IPS-11a (cell line): ENCODE results near the gene TCF25.
A peak's percentile ranks its signal among the peaks of the same experiment; 100 is the strongest.
"Not testable (repeated sequence)": the region's sequence is repeated elsewhere in the genome, so short reads cannot be mapped to it uniquely, and the experiment has no call there.

Experiments used
- H3K4me3 ChIP-seq: one replicate; pipeline ENCODE4 v1.5.1; 2013; ENCODE audit warnings: low read depth, low read length, control low read depth

The TCF25 gene, protein sequence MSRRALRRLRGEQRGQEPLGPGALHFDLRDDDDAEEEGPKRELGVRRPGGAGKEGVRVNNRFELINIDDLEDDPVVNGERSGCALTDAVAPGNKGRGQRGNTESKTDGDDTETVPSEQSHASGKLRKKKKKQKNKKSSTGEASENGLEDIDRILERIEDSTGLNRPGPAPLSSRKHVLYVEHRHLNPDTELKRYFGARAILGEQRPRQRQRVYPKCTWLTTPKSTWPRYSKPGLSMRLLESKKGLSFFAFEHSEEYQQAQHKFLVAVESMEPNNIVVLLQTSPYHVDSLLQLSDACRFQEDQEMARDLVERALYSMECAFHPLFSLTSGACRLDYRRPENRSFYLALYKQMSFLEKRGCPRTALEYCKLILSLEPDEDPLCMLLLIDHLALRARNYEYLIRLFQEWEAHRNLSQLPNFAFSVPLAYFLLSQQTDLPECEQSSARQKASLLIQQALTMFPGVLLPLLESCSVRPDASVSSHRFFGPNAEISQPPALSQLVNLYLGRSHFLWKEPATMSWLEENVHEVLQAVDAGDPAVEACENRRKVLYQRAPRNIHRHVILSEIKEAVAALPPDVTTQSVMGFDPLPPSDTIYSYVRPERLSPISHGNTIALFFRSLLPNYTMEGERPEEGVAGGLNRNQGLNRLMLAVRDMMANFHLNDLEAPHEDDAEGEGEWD

DNA sequence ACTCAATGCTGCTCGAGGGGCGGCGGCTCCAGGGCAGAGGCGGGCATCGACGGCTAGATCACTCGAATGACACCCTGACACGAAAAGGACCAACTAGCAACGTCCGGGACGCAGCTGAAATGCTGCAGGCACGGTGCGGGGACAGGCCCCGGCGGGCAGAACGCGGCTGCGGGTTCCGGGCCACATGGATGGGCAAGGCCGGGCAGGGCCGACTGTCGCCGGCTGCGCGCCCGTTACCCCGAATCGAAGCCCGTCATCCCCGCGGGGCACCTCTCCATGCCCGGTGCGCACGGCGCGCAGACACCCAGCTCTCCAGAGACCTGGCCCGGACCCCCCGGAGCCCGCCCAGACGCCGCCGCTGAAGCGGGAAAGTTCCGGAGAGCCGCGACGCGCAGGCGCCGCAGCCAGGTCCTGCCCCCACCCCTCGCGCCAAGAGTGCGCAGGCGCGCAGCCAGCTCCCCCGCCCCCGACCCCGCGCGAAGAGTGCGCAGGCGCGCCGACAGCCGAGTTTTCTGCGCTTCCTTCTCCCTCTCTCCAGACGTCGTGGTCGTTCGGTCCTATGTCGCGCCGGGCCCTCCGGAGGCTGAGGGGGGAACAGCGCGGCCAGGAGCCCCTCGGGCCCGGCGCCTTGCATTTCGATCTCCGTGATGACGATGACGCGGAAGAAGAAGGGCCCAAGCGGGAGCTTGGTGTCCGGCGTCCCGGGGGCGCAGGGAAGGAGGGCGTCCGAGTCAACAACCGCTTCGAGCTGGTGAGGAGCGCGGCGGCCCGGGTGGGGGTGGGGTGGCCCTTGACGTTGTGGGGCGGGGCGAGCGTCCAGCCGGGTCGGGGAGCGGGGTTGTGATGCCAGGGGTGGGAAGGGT, at the start of gene TCF25:
TCF25 (plus strand) TSS at position 484 of the 863 bp plus-strand sequence; CDS start at position 560, 76 bp downstream.
- H3K4me3 ChIP-seq = peak within 1 kb of the TSS; percentile 65

DNA sequence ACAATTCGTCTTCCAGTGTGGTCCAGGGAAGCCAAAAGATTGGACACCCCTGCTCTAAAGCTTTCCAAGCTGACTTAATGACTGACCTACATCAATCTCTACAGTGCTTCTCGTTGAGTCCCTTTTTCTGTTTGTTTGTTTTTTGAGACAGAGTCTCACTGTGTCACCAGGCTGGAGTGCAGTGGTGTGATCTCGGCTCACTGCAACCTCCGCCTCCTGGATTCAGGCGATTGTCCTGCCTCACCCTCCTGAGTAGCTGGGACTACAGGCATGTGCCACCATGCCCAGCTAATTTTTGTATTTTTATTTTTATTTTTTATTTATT, 49.6 kb upstream of the TCF25 start:
- not testable (repeated sequence) for H3K4me3 ChIP-seq

DNA sequence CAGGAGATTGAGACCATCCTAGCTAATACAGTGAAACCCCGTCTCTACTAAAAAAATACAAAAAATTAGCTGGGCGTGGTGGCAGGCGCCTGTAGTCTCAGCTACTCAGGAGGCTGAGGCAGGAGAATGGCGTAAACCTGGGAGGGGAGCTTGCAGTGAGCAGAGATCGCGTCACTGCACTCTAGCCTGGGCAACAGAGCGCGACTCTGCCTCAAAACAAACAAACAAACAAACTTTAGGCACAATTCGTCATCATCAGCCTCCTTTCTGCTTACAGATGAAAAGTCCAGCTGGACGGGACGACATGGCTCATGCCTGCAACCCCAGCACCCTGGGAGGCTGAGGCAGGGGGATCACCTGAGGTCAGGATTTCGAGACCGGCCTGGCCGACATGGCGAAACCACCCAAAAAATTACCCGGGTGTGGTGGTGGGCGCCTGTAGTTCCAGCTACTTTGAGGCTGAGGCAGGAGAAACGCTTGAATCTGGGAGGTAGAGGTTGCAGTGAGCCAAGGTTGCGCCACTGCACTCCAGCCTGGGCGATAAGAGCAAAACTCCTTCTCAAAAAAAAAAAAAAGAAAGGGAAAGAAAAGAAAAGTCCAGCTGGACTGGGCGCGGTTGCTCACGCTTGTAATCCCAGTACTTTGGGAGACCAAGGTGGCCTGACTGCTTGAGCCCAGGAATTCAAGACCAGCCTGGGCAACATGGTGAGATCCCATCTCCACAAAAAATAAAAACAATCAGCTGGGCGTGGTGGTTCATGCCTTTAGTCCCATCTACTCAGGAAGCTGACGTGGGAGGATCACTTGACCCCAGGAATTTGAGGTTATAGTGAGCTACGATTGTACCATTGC, 46.6 kb upstream of the TCF25 start:
- no peak overlapping the region for H3K4me3 ChIP-seq

DNA sequence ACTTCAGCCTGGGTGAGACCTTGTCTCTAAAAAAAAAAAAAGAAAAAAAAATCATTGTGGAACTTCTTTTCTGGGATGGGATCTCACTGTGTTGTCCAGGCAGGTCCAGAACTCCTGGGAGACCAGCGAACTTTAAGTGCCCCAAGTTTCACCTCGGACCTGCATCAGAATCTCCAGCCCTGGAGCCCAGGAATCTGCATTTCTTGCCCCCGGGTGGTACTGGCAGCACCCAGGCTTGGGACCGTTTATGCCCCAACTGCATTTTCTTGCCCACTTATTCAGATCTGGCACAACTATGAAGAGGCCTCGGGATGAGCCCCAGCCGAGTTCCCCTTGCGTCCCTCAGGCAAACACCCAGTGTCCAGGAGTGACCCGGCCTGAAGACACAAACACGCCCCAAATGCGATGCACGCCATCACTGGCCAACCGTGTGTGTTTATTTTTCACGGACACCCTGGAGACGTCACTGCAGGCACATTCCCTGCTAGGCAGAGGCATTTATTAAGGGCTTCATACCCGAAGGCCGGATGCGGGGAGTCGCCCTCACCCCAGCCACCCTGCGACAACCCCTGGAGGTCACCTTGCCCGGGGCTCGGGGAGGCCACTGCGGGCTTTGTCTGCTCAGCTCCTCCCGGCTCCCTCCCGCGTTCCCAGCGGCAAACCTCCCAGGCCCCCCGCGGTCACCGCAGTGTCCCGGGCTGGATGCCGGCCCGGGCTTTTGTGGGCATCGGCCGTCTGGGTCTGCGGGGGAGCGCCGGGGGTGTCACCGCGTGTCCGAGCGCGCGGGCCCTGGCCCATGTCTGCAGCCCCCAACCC, 45.8 kb upstream of the TCF25 start:
- H3K4me3 ChIP-seq = peak overlapping the region; percentile 67

DNA sequence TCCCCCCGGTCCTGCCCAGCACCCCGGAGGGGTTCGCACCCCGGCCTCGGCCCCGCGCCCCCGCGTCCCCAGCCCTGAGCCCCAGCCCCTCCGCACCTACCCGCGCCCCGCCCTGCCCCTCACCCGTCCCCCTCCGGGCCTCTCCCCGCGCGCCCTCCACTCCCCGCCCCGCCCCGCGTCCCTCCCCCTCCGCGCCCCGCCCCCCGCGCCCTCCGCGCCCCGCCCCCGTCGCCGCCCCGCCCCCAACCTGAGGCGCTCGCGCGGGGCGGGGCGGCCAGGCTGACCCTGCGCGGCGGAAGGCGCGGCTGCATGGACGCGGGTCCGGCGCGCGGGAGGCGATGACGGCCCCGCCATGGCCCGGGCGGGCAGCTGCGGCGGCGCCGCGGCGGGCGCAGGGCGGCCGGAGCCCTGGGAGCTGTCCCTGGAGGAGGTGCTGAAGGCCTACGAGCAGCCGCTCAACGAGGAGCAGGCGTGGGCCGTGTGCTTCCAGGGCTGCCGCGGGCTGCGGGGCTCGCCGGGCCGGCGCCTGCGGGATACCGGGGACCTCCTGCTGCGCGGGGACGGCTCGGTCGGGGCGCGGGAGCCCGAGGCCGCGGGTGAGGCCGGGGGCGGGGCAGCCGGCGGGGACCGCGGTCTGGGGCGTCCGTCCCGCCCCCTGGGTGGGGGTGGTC, 45.1 kb upstream of the TCF25 start, which contains the start of gene SPIRE2:
SPIRE2 (plus strand) TSS at position 277 of the 671 bp plus-strand sequence; CDS start at position 353, 76 bp downstream.
- peak within 1 kb of the TSS; percentile 67 for H3K4me3 ChIP-seq

DNA sequence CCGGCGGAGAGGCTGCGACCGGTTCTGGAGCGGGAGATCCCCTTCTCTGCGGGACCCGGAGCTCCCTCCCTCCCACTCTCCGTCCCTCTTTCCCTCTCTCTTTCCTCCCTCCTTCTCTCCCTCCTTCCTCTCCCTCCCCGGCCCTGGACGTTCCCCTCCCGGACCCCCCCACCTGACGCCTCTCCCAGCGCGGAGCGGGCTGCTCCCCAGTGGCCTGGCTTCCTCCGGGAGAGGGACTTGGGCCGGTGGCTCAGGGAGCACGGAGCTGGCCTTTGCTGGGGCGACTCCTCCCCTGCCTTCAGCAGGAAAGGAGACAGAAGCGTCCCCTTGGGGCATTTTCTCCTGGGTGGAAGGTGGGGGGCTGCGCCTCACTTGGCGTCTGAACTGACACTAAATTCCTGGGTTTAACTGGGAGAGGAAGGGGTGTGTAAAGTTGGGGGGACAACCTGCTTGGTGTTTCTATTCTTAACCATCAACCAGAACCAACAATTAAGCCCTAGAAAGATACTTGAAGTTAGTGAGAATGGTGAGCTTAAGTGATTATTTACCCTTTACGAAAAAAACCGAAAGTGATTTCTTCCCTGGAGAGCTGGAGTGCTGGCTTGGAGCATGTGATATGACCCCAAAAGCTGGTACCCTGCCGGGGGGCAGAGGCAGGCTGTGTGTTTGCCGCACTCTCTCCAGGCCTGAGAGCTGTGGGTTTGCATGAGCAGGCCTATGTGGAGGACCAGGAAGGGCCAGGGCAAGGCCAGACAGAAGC, 44.3 kb upstream of the TCF25 start:
- peak overlapping the region; percentile 37 for H3K4me3 ChIP-seq

DNA sequence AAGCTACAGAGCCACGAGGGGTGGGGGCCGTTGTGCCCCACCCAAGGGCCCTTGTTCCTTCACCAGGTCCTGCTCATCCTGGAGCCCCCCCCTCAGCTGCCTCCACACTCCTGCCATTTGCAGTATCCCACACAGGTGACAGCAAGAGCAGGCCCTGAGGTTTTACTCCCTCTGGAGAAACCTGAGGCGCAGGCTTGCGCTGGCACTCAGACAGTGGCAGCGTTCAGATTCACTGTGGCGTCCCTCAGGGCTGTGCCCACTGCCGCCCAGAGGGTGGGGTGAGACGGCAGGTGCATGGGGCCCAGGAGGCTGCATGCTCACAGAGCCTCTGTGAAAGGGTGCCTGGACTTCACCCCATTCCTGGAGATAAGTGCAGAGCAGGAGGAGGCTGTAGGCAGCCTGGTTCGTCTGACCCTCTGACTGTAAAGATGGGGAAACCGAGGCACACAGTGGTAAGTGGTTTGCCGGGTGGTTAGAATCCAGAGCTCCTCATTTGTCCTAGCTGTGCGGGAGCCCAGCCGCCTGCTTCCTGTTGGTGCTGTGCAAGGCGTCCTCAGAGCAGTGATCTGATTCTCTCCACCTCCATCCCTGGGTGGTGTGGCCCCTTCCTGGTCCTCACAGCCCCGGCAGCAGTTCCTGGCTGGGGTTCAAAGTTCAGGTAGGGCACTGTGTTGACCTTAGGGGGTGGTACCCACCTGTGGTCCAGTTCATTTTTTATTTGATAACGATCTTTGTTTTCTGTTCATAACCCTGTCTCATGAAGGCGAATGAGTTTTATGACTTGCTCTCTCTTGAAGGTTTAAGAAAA, 43.6 kb upstream of the TCF25 start:
- no peak overlapping the region for H3K4me3 ChIP-seq

DNA sequence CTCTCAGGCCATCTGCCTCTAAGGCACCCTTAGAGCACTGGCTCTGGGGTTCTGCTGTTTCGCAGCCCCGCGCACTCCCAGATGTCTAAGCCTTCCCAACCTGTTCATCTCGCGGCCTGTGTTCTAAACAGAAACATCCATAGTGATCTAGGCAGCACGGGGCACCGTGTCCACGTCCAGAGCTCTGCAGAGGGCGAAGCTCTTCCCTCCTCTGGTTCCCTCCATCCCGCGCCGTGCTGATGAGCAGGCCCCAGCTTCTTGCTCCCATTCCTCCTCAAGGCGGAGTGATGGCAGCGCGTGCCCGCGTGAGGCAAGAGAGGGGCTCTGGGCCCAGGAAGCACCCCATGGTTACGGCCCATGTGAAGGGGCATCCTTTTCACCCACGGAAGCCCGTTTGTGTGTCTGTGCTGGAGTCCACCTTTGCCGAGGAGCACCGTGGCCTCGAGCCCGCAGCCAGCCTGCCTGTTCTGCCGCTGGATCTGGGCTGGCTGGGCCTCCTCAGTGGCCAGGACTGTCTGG, 41.5 kb upstream of the TCF25 start:
- no peak overlapping the region for H3K4me3 ChIP-seq

DNA sequence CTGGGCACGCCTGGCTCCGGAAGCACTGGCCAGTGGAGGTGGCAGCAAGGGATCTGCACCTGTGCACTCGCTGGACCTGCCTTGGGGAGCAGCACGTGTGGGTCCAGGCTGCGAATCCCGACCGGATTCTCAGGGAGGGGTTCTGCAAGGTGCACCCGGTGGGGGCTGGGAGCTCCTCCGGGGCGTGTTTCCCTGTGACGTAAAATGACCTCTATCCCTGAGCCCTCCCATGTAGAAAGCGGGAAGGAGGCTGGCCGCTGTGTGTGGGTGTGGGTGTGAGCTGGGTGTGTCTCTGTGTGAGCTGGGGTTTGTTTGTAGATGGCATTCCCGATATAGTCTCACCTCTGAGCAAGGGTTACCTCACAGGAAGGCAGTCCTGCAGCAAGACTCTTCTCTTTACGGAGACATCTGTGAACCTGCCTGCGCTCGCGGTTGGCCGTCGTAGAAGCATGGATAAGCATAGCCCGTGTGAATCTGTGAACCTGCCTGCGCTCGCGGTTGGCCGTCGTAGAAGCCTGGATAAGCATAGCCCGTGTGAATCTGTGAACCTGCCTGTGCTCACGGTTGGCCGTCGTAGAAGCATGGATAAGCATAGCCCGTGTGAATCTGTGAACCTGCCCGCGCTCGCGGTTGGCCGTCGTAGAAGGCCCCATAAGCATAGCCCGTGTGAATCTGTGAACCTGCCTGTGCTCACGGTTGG, 39.6 kb upstream of the TCF25 start:
- not testable (repeated sequence) for H3K4me3 ChIP-seq

DNA sequence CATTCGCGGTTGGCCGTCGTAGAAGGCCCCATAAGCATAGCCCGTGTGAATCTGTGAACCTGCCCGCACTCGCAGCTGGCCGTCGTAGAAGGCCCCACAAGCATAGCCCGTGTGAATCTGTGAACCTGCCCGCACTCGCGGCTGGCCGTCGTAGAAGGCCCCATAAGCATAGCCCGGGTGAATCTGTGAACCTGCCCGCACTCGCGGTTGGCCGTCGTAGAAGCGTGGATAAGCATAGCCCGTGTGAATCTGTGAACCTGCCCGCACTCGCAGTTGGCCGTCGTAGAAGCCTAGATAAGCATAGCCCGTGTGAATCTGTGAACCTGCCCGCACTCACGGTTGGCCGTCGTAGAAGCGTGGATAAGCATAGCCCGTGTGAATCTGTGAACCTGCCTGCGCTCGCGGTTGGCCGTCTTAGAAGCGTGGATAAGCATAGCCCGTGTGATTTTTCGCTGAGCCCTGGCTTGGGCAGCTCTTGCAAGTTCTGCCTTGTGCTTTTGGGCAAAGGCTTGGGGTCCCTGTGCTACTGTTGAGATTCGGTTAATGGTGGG, 38.5 kb upstream of the TCF25 start:
- H3K4me3 ChIP-seq = not testable (repeated sequence)

DNA sequence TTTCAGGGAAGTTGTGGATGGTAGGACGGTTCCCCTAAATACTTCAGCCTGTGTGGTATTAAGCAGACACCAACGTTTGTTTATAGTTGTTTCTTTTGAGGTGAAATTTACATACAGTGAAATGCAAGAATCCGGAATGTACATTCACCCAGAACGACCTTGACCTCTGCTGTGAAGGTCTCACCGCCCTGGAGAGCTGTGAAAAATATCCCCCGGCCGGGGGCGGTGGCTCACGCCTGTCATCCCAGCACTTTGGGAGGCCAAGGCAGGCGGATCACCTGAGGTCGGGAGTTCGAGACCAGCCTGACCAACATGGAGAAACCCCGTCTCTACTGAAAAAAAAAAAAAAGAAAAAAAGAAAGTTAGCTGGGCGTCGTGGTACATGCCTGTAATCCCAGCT, 36.9 kb upstream of the TCF25 start:
- not testable (repeated sequence) for H3K4me3 ChIP-seq

DNA sequence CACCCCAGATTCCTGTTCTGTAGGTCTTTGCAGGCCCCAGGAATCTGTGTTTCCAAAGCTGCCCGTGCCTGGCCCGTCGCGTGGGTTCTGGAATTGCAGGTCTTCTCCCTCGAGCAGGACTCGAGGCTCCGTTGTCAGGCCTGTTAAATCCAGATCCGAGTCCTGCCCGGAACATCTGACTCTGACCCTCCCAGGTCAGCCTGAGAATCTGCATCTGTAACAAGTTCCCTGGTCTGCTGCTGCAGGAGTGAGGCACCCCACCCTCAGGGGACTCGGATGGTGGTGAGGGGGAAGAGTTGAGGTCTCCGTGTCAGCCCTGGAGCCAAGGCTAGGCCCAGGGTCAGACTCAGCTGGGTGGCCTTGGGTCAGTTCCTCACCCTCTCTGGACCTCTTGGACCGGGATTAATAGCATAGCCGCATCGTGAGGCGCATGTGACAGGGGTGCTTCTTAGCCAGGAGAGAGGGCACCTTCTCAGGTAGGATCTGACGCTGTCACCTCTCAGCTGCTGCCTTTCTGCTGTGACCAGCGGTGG, 36.3 kb upstream of the TCF25 start:
- H3K4me3 ChIP-seq = no peak overlapping the region

DNA sequence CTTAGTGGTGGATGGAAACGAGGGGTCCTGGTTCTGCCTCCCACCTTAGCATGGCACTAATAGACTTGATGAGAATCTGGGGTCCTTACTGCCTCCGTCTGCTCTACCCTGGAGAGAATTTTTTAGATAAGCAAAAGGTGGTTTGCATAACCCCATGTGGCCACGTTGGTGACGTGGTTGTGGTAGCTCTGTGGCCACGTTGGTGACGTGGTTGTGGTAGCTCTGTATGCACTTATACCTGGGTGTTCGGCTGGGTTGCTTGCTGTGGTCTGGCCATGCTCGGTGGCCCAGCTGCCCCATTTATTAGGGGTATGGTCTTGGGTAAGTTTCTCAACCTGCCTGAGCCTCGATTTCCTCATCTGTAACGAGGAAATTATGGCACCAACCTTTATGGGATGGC, 32.1 kb upstream of the TCF25 start:
- no peak overlapping the region for H3K4me3 ChIP-seq

DNA sequence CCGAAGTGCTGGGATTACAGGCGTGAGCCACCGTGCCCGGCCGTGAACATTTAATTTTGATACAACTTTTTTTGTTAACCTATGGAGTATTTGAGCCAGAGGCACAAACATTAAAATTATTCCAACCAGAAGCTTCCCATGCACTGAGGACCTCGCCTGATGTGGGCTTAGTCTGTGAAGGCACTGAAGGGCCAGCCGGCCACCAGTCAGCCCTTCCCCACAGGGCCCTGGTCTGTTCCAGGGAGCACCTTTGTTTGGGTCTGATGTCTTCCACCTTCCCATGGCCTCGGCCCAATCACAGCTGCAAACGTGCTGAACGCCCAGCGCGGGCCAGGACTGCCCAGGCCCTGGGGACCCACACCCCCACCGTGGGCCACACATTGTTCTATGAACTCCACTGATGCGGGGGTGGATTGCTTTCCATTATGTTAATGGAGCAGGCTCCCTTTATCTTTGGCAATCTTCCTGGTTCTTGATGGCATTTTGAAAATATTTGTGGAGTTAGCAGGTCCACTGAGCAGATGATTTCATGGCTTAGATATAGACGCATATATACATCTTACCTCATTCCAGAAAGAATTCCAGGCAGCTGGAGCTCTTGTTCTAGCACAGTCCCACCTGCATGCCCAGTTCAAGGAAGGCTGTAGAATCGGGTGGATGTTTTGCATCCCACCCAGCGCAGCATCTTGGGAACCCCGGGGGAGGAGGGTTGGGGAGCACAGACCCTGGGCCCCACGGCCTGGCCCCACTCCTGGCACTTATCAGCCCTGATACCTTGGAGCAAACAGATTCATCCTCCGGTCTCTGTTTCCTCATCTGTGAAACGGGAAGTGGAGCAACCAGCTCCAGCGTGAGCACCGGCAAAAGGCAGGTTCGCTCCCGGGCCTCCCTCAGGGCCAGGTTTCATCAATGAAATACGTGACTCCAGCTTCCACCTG, 30.7 kb upstream of the TCF25 start:
- H3K4me3 ChIP-seq = no peak overlapping the region
